ENCODE measurements around the gene GJB5. TPM values are rescaled to one million over a fixed set of nuclear protein-coding genes. Genes with fewer than 3 reads are reported as not detected.

GJB5 gene
- total and polyA plus RNA-seq, 4 experiments from 2014 or later = not detected

GRCh38 chr1:34781071-34781843, 26.4 kb downstream of the GJB5 start, which contains the start of gene GJB3:
Gene GJB3, plus strand, starts transcription at chr1:34781214. Its CDS starts 3,549 bp downstream, at chr1:34784763.
- Mint-ChIP-seq H3K4me1 (peaks cover 0 to 2% (median under 1%) of the 10 kb centered on the region in 4 donors), H3K27me3 (peaks cover 9 to 42% of the 10 kb centered on the region in 2 donors), H3K27ac (no peak within 1 kb of the TSS), H3K9me3 (no peaks in the 10 kb centered on the region), H3K4me3 (peak within 1 kb of the TSS in 3 of 8 donors; percentile 38 to 66 (median 61)), H3K36me3 (no peaks in the 10 kb centered on the region)
- Histone ChIP-seq H3K4me3 (ENCODE audit: low read length in 2 of 2) (no peak within 1 kb of the TSS), H3K27ac (ENCODE audit: low read depth, low read length) (no peak within 1 kb of the TSS), H3K9me3 (ENCODE audit: control insufficient read depth in 1 of 2, low read length in 2 of 2) (no peaks in the 10 kb centered on the region), H3K36me3 (ENCODE audit: insufficient read depth, low read length) (no peaks in the 10 kb centered on the region), H3K27me3 (ENCODE audit: insufficient read depth, low read length) (peaks cover 11% of the 10 kb centered on the region), H3K4me1 (ENCODE audit: insufficient read depth, low read length) (peaks cover 10% of the 10 kb centered on the region)
- intact Hi-C loops (cut with micrococcal nuclease) = no loop called here
- DNase-seq = peak in 1 of 5 donors; percentile 5
- CTCF ChIA-PET (ENCODE audit: partially characterized antibody) = no interaction called here
- POLR2A ChIA-PET (ENCODE audit: partially characterized antibody) = no interaction called here

- Mint-ChIP-seq H3K9me3 (no peaks in the 10 kb centered on the region), H3K27ac (no peak overlapping the region), H3K4me1 (peaks cover 0 to 6% (median 4%) of the 10 kb centered on the region in 4 donors), H3K27me3 (peaks cover 10 to 48% of the 10 kb centered on the region in 2 donors), H3K4me3 (peak overlapping the region in 1 of 8 donors; percentile 34), H3K36me3 (no peaks in the 10 kb centered on the region)
- intact Hi-C loops (cut with micrococcal nuclease) = no loop called here
- Histone ChIP-seq H3K27me3 (ENCODE audit: insufficient read depth, low read length) (peaks cover 11% of the 10 kb centered on the region), H3K4me1 (ENCODE audit: insufficient read depth, low read length) (peaks cover 10% of the 10 kb centered on the region), H3K4me3 (ENCODE audit: low read length in 2 of 2) (no peak overlapping the region), H3K27ac (ENCODE audit: low read depth, low read length) (no peak overlapping the region), H3K9me3 (ENCODE audit: control insufficient read depth in 1 of 2, low read length in 2 of 2) (no peaks in the 10 kb centered on the region), H3K36me3 (ENCODE audit: insufficient read depth, low read length) (no peaks in the 10 kb centered on the region)
- ChIA-PET POLR2A (ENCODE audit: partially characterized antibody) (no interaction called here), CTCF (ENCODE audit: partially characterized antibody) (no interaction called here)
- DNase-seq = no peak
Measured at GRCh38 chr1:34781844-34782391, 27.1 kb downstream of the GJB5 start.

GRCh38 chr1:34784751-34785221, 29.9 kb downstream of the GJB5 start:
- DNase-seq = no peak
- POLR2A ChIA-PET (ENCODE audit: partially characterized antibody) = no interaction called here
- no peak overlapping the region for H3K4me3 ChIP-seq (ENCODE audit: low read length in 2 of 2)
- H3K9me3 Mint-ChIP-seq = no peaks in the 10 kb centered on the region
- peaks cover 11% of the 10 kb centered on the region for H3K27me3 ChIP-seq (ENCODE audit: insufficient read depth, low read length)
- intact Hi-C loops (cut with micrococcal nuclease) = no loop called here
- no peak overlapping the region for H3K27ac Mint-ChIP-seq
- CTCF ChIA-PET (ENCODE audit: partially characterized antibody) = interaction anchor here (1.2 kb wide), 1 partner anchor 9 kb away, joined by 3 read pairs; no protein-coding TSS in a partner anchor
- no peaks in the 10 kb centered on the region for H3K36me3 ChIP-seq (ENCODE audit: insufficient read depth, low read length)
- H3K27ac ChIP-seq (ENCODE audit: low read depth, low read length) = no peak overlapping the region
- H3K27me3 Mint-ChIP-seq = peaks cover 8 to 46% of the 10 kb centered on the region in 2 donors
- no peaks in the 10 kb centered on the region for H3K36me3 Mint-ChIP-seq
- H3K4me1 Mint-ChIP-seq = peaks cover 0 to 6% (median 4%) of the 10 kb centered on the region in 4 donors
- peaks cover 10% of the 10 kb centered on the region for H3K4me1 ChIP-seq (ENCODE audit: insufficient read depth, low read length)
- H3K4me3 Mint-ChIP-seq = no peak overlapping the region
- H3K9me3 ChIP-seq (ENCODE audit: control insufficient read depth in 1 of 2, low read length in 2 of 2) = no peaks in the 10 kb centered on the region

- Mint-ChIP-seq H3K27ac (no peak overlapping the region), H3K9me3 (no peaks in the 10 kb centered on the region), H3K4me3 (no peak overlapping the region), H3K27me3 (peaks cover 8 to 47% of the 10 kb centered on the region in 2 donors), H3K4me1 (peaks cover 0 to 6% (median 4%) of the 10 kb centered on the region in 4 donors), H3K36me3 (no peaks in the 10 kb centered on the region)
- Histone ChIP-seq H3K4me3 (ENCODE audit: low read length in 2 of 2) (no peak overlapping the region), H3K27ac (ENCODE audit: low read depth, low read length) (no peak overlapping the region), H3K36me3 (ENCODE audit: insufficient read depth, low read length) (no peaks in the 10 kb centered on the region), H3K27me3 (ENCODE audit: insufficient read depth, low read length) (peaks cover 11% of the 10 kb centered on the region), H3K9me3 (ENCODE audit: control insufficient read depth in 1 of 2, low read length in 2 of 2) (no peaks in the 10 kb centered on the region), H3K4me1 (ENCODE audit: insufficient read depth, low read length) (peaks cover 10% of the 10 kb centered on the region)
- intact Hi-C loops (cut with micrococcal nuclease) = no loop called here
- ChIA-PET POLR2A (ENCODE audit: partially characterized antibody) (no interaction called here), CTCF (ENCODE audit: partially characterized antibody) (interaction anchor here (1.2 kb wide), 1 partner anchor 9 kb away, joined by 3 read pairs; no protein-coding TSS in a partner anchor)
- DNase-seq = no peak
Measured at GRCh38 chr1:34785231-34785874, 30.5 kb downstream of the GJB5 start.

- POLR2A ChIA-PET (ENCODE audit: partially characterized antibody) = interaction anchor here (1.0 kb wide), 1 partner anchor 199 kb away, joined by 4 read pairs; the partner anchor contains the start of gene TMEM35B
- H3K9me3 Mint-ChIP-seq = no peaks in the 10 kb centered on the region
- CTCF ChIA-PET (ENCODE audit: partially characterized antibody) = interaction anchor here (0.9 to 1.5 kb wide), 7 partner anchors 10 to 81 kb away, joined by 3 to 6 read pairs (median 3); no protein-coding TSS in a partner anchor
- H3K4me3 Mint-ChIP-seq = no peak overlapping the region
- Histone ChIP-seq H3K4me1 (ENCODE audit: insufficient read depth, low read length) (peaks cover 10% of the 10 kb centered on the region), H3K36me3 (ENCODE audit: insufficient read depth, low read length) (no peaks in the 10 kb centered on the region), H3K9me3 (ENCODE audit: control insufficient read depth in 1 of 2, low read length in 2 of 2) (no peaks in the 10 kb centered on the region), H3K4me3 (ENCODE audit: low read length in 2 of 2) (no peak overlapping the region), H3K27me3 (ENCODE audit: insufficient read depth, low read length) (peaks cover 9% of the 10 kb centered on the region), H3K27ac (ENCODE audit: low read depth, low read length) (no peak overlapping the region)
- peaks cover 11 to 48% of the 10 kb centered on the region in 2 donors for H3K27me3 Mint-ChIP-seq
- no peaks in the 10 kb centered on the region for H3K36me3 Mint-ChIP-seq
- peak overlapping the region in 1 of 7 donors; percentile 34 for H3K27ac Mint-ChIP-seq
- intact Hi-C loops (cut with micrococcal nuclease) = loop anchor here (1.0 kb wide), 2 partner anchors 66 to 80 kb away; no protein-coding TSS in a partner anchor
- DNase-seq = no peak
- peaks cover 0 to 6% (median 4%) of the 10 kb centered on the region in 4 donors for H3K4me1 Mint-ChIP-seq
Measured at GRCh38 chr1:34785875-34786470, 31.1 kb downstream of the GJB5 start.

- ChIA-PET POLR2A (ENCODE audit: partially characterized antibody) (interaction anchor here (1.0 kb wide), 1 partner anchor 198 kb away, joined by 4 read pairs; the partner anchor contains the start of gene TMEM35B), CTCF (ENCODE audit: partially characterized antibody) (interaction anchor here (0.9 to 1.5 kb wide), 6 partner anchors 17 to 80 kb away, joined by 3 to 6 read pairs (median 4); no protein-coding TSS in a partner anchor)
- Histone ChIP-seq H3K4me3 (ENCODE audit: low read length in 2 of 2) (no peak overlapping the region), H3K9me3 (ENCODE audit: control insufficient read depth in 1 of 2, low read length in 2 of 2) (no peaks in the 10 kb centered on the region), H3K27me3 (ENCODE audit: insufficient read depth, low read length) (peaks cover 6% of the 10 kb centered on the region), H3K4me1 (ENCODE audit: insufficient read depth, low read length) (peaks cover 3% of the 10 kb centered on the region), H3K27ac (ENCODE audit: low read depth, low read length) (no peak overlapping the region), H3K36me3 (ENCODE audit: insufficient read depth, low read length) (no peaks in the 10 kb centered on the region)
- Mint-ChIP-seq H3K4me1 (peaks cover 0 to 6% (median 3%) of the 10 kb centered on the region in 4 donors), H3K36me3 (no peaks in the 10 kb centered on the region), H3K27ac (peak overlapping the region in 2 of 7 donors; percentile 1 to 34), H3K4me3 (no peak overlapping the region), H3K9me3 (no peaks in the 10 kb centered on the region), H3K27me3 (peaks cover 14 to 52% of the 10 kb centered on the region in 2 donors)
- intact Hi-C loops (cut with micrococcal nuclease) = loop anchor here (1.0 kb wide), 2 partner anchors 66 to 80 kb away; no protein-coding TSS in a partner anchor
- DNase-seq = peak; percentile 41 to 58 (median 45)
Measured at GRCh38 chr1:34786521-34787325, 31.9 kb downstream of the GJB5 start.
